GM12878 (cell line): Measurements from ENCODE around the gene KLHL35. TPM values are rescaled to one million over a fixed set of nuclear protein-coding genes. Genes with fewer than 3 reads are reported as not detected.

Experiments
- ATAC-seq: fragments of 200-7000 bp; cut with Tn5 transposase; 3 replicates; pipeline ENCODE4 v1.9.1; 2020; ENCODE audit warnings: mild to moderate bottlenecking, moderate library complexity
- BruUV-seq: library from RNA; stranded (reverse); fragments of 400-500 nt; replicated peaks from 2 replicates; lab custom pipeline; 2021; lab: Mats Ljungman, UMichigan
- CTCF ChIA-PET: fragments of 300-600 bp; sonication (Branson Sonifier 250); formaldehyde crosslinking; extraction: SDS; loops from one replicate; lab custom pipeline; 2021; ENCODE audit warnings: inconsistent platforms; lab: Yijun Ruan, JAX
- POLR2A ChIA-PET: fragments of 350-600 bp; formaldehyde crosslinking; extraction: SDS; loops from one replicate; lab custom pipeline; 2021; ENCODE audit warnings: inconsistent platforms; lab: Charles Lee
- RAD21 ChIA-PET: fragments of 300-600 bp; sonication (Branson Sonifier 250); formaldehyde crosslinking; loops from one replicate; lab custom pipeline; 2023; ENCODE audit warnings: antibody characterized with exemption; ENCODE audit not compliant: unreplicated experiment; lab: Charles Lee
- SMC1A ChIA-PET: fragments of 300-600 bp; sonication (Branson Sonifier 250); formaldehyde crosslinking; loops from one replicate; lab custom pipeline; 2023; ENCODE audit not compliant: unreplicated experiment, uncharacterized antibody; lab: Charles Lee
- DNase-seq: peaks from one replicate; pipeline ENCODE4 v3.0.0-alpha.2; 2011; ENCODE audit warnings: low read depth, low spot score
- FAIRE-seq: peaks from 3 replicates; lab custom pipeline; 2011; peaks lifted over from hg19 to GRCh38; lab: Jason Lieb, UNC
- H2AFZ ChIP-seq: 2 replicates; pipeline ENCODE4 v1.6.0; 2011; ENCODE audit warnings: low read depth, low read length, control low read depth; ENCODE audit not compliant: control insufficient read depth
- H3K27ac ChIP-seq: 2 replicates; pipeline ENCODE4 v1.5.1; 2011; ENCODE audit warnings: control low read depth; ENCODE audit not compliant: control insufficient read depth, insufficient read depth
- H3K27me3 ChIP-seq, 2 experiments: replicated peaks in 1 of 2; 2 replicates each; pipeline versions ENCODE4 v1.6.0 to v1.6.1; 2011; ENCODE audit warnings: low read length in 1 of 2; ENCODE audit not compliant: control insufficient read depth in 2 of 2, insufficient read depth in 2 of 2
- H3K36me3 ChIP-seq, 2 experiments: 2 replicates each; pipeline ENCODE4 v1.5.1; 2011; ENCODE audit warnings: low read length in 1 of 2; ENCODE audit not compliant: control insufficient read depth in 2 of 2, insufficient read depth in 2 of 2
- H3K4me1 ChIP-seq: 2 replicates; pipeline ENCODE4 v1.6.1; 2011; ENCODE audit warnings: mild to moderate bottlenecking, low read length, moderate library complexity, mixed read lengths; ENCODE audit not compliant: control insufficient read depth, insufficient read depth
- H3K4me2 ChIP-seq: 2 replicates; pipeline ENCODE4 v1.6.0; 2011; ENCODE audit warnings: control low read depth; ENCODE audit not compliant: control insufficient read depth, insufficient read depth
- H3K4me3 ChIP-seq: fragments of 200-600 bp; sonication (generic); 2 replicates; pipeline ENCODE4 v1.5.1; 2016
- H3K79me2 ChIP-seq: 2 replicates; pipeline ENCODE4 v1.6.0; 2011; ENCODE audit warnings: low read length; ENCODE audit not compliant: control insufficient read depth, insufficient read depth
- H3K9ac ChIP-seq: 2 replicates; pipeline ENCODE4 v1.8.0; 2011; ENCODE audit warnings: low read length, control low read depth, mixed read lengths; ENCODE audit not compliant: control insufficient read depth, insufficient read depth
- H3K9me3 ChIP-seq: replicated peaks from 3 replicates; pipeline ENCODE4 v1.5.1; 2011; ENCODE audit warnings: mild to moderate bottlenecking, low read length; ENCODE audit not compliant: control insufficient read depth, insufficient read depth
- H4K20me1 ChIP-seq: 2 replicates; pipeline ENCODE4 v1.6.0; 2011; ENCODE audit not compliant: control insufficient read depth, insufficient read depth
- BHLHE40 ChIP-seq, 2 experiments: fragments of 450-650 bp in 1 of 2; IDR thresholded peaks; 2 replicates each; pipeline ENCODE4 v1.6.1; 2011 to 2017; ENCODE audit warnings: low read depth in 2 of 2, borderline replicate concordance in 1 of 2, improper control_type of control experiment in 1 of 2, low read length in 1 of 2, mild to moderate bottlenecking in 1 of 2
- CBX3 ChIP-seq: fragments of 200-600 bp; sonication (generic); IDR thresholded peaks from 2 replicates; pipeline ENCODE4 v1.6.1; 2016; ENCODE audit warnings: low read depth, borderline replicate concordance
- EP300 ChIP-seq, 2 experiments: fragments of 150-350 bp in 1 of 2; IDR thresholded peaks; 2 replicates each; pipeline ENCODE4 v1.6.1; 2011 to 2012; ENCODE audit warnings: low read depth in 2 of 2, low read length in 2 of 2, borderline replicate concordance in 1 of 2, improper control_type of control experiment in 1 of 2, inconsistent platforms in 1 of 2; ENCODE audit not compliant: control insufficient read depth in 1 of 2
- ESRRA ChIP-seq: IDR thresholded peaks from 2 replicates; pipeline ENCODE4 v1.6.1; 2012; ENCODE audit warnings: mild to moderate bottlenecking, low read length, improper control_type of control experiment
- IKZF2 ChIP-seq, 2 experiments: fragments of 450-650 bp; IDR thresholded peaks; 2 replicates each; pipeline ENCODE4 v1.6.1; 2017; ENCODE audit warnings: mild to moderate bottlenecking in 2 of 2, moderate library complexity in 2 of 2
- MEF2B ChIP-seq: fragments of 450-650 bp; IDR thresholded peaks from 2 replicates; pipeline ENCODE4 v1.6.1; 2018; ENCODE audit warnings: mild to moderate bottlenecking, moderate library complexity; ENCODE audit not compliant: partially characterized antibody, poor library complexity, severe bottlenecking
- POLR2A ChIP-seq: IDR thresholded peaks from 2 replicates; pipeline ENCODE4 v1.6.1; 2011; ENCODE audit warnings: low read depth, mild to moderate bottlenecking, low read length
- RUNX3 ChIP-seq: IDR thresholded peaks from 2 replicates; pipeline ENCODE4 v1.6.1; 2012; ENCODE audit warnings: low read length, inconsistent platforms
- SPI1 ChIP-seq: IDR thresholded peaks from 2 replicates; pipeline ENCODE4 v1.6.1; 2011; ENCODE audit warnings: low read depth, mild to moderate bottlenecking, low read length, moderate library complexity, borderline replicate concordance; ENCODE audit not compliant: insufficient read depth
- SRF ChIP-seq, 2 experiments: IDR thresholded peaks; 2 replicates each; pipeline ENCODE4 v1.6.1; 2011; ENCODE audit warnings: low read depth in 2 of 2, low read length in 2 of 2, mild to moderate bottlenecking in 1 of 2, moderate library complexity in 1 of 2
- ZNF274 ChIP-seq: IDR thresholded peaks from one replicate; pipeline ENCODE4 v1.8.0; 2011; ENCODE audit not compliant: insufficient read length, insufficient read depth
- WGBS: methylation state at CpG from one replicate; pipeline ENCODE4 v1.1.6; 2016; ENCODE audit warnings: low lambda C conversion rate; ENCODE audit not compliant: insufficient replicate concordance, insufficient coverage; ENCODE audit errors: missing lambda C conversion rate; 5-methylcytosine and 5-hydroxymethylcytosine counted together
- in situ Hi-C: fragments of 300-500 bp; cut with MboI; formaldehyde crosslinking; loops from 9 replicates; pipeline ENCODE4 v1.14.3; 2018; ENCODE audit warnings: mixed read lengths
- intact Hi-C: fragments of 100-400 bp; cut with micrococcal nuclease; formaldehyde crosslinking; loops from one replicate; pipeline ENCODE4 v1.14.2; 2022; ENCODE audit not compliant: unreplicated experiment
- polyA plus RNA-seq, 11 experiments: library from polyadenylated mRNA; depleted of rRNA in 4 of 11; unstranded in 6 of 11; stranded (reverse) in 5 of 11; fragments of >200 nt; fragmentation: Nextera tagmentation in 4 of 11; fragmentation: Illumina TruSeq in 1 of 11; extraction: Ambion mirVana in 4 of 11; extraction: Trizol in 1 of 11; gene quantifications; 1 replicate in 1 of 11; 2 replicates in 10 of 11; pipeline versions ENCODE4 v1.2.1 to v1.2.3, GENCODE V29; 2011 to 2016; ENCODE audit warnings: inconsistent platforms in 2 of 11, missing spikeins in 2 of 11, low read depth in 1 of 11
- total RNA-seq, 4 experiments: library from RNA; depleted of rRNA in 3 of 4; stranded (reverse); fragments of >200 nt in 3 of 4; fragmentation: Illumina TruSeq in 1 of 4; extraction: Trizol in 1 of 4; gene quantifications; 2 replicates each; pipeline versions ENCODE4 v1.2.1 to v1.2.3, GENCODE V29; 2013 to 2021
- TF ChIP-seq, protein P1 (sequence below): fragments of 450-650 bp; IDR thresholded peaks from 2 replicates; pipeline ENCODE4 v1.6.1; 2017; ENCODE audit warnings: mild to moderate bottlenecking
- TF ChIP-seq, protein P2 (sequence below): fragments of 450-650 bp; IDR thresholded peaks from 2 replicates; pipeline ENCODE4 v1.6.1; 2016; ENCODE audit warnings: mild to moderate bottlenecking
- TF ChIP-seq, protein P3 (sequence below): IDR thresholded peaks from 2 replicates; pipeline ENCODE4 v1.6.1; 2011; ENCODE audit warnings: borderline replicate concordance, low read depth, mild to moderate bottlenecking, moderate library complexity, low read length; ENCODE audit not compliant: insufficient read depth, poor library complexity, severe bottlenecking

KLHL35 gene
- total and polyA plus RNA-seq, 10 of the 15 experiments (the other 5 are each of a cell fraction or from before 2014, with no cell fraction given) = 0.04 to 0.34 (median 0.13) TPM; not detected in 1

DNA sequence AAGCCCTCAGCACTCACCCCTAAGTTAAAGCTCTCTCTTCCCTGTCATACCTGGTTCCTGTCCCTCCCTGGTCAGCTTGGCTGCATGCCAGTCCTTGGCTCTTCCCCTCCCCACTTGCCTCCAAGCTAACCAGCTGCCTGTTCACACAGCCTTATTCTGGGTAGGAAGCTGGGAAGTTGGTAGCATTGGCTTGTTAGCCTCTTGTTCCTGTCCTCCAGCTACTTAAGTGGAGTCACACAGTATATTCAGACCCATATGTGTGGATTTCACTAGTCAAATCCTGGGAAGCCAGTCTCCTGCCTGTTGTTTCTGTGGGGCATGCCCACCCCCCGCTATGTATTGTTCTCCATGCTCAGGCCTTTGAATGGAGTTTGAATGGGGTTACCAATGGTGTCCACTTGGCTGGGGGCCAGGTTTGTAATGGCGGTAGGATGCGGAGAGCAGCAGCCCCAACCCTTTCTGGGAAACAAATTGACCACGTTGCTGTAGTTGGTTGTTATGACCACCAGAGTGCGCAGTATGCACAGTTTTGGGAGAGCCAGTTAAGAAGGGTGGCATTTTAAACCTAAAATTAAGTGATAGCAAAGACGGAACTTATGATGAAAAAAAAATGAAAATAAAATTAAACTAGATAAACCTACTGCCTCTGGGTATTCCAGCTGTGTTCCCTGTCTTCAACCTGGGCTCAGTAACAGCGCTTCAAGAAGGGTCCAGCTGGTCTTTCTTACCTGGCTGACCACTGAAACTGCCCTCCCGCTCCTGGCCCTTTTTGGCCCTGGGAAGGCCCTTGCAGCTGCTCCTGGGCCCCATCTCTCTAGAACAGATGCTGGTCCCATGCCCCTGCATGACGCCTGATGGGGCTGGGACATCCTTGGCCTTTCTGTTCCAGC lies 44.4 kb downstream of the KLHL35 start (continued):
- TF ChIP-seq RUNX3 (0 out of 2 replicates have a peak, but pooled peaks have one; percentile 11), IKZF2 (IDR thresholded peaks at IDR 0.05) (no peak), POLR2A (no peak), MEF2B (no peak), BHLHE40 (IDR thresholded peaks at IDR 0.05; ENCODE audit: borderline replicate concordance in 1 of 2, low read depth in 2 of 2, low read length in 1 of 2) (no peak)

DNA sequence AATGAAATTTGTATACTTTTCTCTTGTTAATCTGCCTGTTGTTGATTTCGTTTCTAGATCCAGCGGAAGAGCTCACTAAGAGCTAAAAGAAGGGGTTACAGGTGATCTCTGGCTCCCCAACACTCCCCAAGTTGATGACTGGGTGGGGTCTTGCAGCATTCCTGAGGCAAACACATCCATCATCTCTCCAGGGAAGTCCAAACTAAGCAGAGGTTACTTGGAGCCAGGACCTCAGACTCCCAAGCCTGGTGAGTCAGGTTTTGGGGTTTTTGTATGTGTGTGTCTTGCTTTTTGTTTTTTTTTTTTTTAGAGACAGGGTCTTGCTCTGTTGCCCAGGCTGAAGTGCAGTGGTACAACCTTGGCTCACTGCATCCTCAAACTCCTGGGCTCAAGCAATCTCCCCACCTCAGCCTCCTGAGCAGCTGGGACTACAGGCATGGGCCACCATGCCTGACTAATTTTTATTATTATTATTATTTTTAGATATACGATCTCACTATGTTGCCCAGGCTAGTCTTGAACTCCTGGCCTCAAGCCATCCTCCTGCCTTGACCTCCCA lies 45.2 kb downstream of the KLHL35 start:
- FAIRE-seq (no peak), ATAC-seq (no peak), DNase-seq (no peak)
- H3K9ac ChIP-seq = no peak overlapping the region
- H4K20me1 ChIP-seq = no peaks in the 10 kb centered on the region
- H3K9me3 ChIP-seq = no peaks in the 10 kb centered on the region
- no peak overlapping the region for H2AFZ ChIP-seq
- ChIA-PET CTCF (interaction anchor here (0.7 to 17.1 kb wide), 25 partner anchors 10 to 1535 kb away, joined by 3 to 406 read pairs (median 5); partner anchors contain the start of gene GDPD5), POLR2A (interaction anchor here (0.7 kb wide), 1 partner anchor 12 kb away, joined by 3 read pairs; no protein-coding TSS in a partner anchor), RAD21 (interaction anchor here (0.8 to 9.8 kb wide), 8 partner anchors 42 to 145 kb away, joined by 3 to 118 read pairs (median 4); no protein-coding TSS in a partner anchor), SMC1A (interaction anchor here (0.7 to 7.0 kb wide), 14 partner anchors 35 to 193 kb away, joined by 3 to 43 read pairs (median 5); no protein-coding TSS in a partner anchor)
- no peaks in the 10 kb centered on the region for H3K36me3 ChIP-seq
- H3K27ac ChIP-seq = no peak overlapping the region
- H3K4me2 ChIP-seq = no peak overlapping the region
- intact Hi-C loops (loop anchor here (1.0 kb wide), 2 partner anchors 57 to 144 kb away; no protein-coding TSS in a partner anchor), in situ Hi-C loops (no loop called here)
- 31% methylated on average over 3 of the region's 3 CpGs for WGBS
- H3K27me3 ChIP-seq = no peaks in the 10 kb centered on the region; a peak in 1 of 4 replicates
- peaks cover 3% of the 10 kb centered on the region; the same call in 1 of the 2 replicates for H3K4me1 ChIP-seq
- no peaks in the 10 kb centered on the region for H3K79me2 ChIP-seq
- no TSS peak for BruUV-seq
- H3K4me3 ChIP-seq = no peak overlapping the region
- TF ChIP-seq ZNF274 (no peak), ESRRA (no peak), CBX3 (no peak), SPI1 (no peak), SRF (IDR thresholded peaks at IDR 0.05; ENCODE audit: low read depth in 2 of 2, low read length in 2 of 2) (no peak), EP300 (IDR thresholded peaks at IDR 0.05; ENCODE audit: borderline replicate concordance in 1 of 2, control insufficient read depth in 1 of 2, low read depth in 2 of 2, low read length in 2 of 2) (no peak)
- TF ChIP-seq, protein P1, sequence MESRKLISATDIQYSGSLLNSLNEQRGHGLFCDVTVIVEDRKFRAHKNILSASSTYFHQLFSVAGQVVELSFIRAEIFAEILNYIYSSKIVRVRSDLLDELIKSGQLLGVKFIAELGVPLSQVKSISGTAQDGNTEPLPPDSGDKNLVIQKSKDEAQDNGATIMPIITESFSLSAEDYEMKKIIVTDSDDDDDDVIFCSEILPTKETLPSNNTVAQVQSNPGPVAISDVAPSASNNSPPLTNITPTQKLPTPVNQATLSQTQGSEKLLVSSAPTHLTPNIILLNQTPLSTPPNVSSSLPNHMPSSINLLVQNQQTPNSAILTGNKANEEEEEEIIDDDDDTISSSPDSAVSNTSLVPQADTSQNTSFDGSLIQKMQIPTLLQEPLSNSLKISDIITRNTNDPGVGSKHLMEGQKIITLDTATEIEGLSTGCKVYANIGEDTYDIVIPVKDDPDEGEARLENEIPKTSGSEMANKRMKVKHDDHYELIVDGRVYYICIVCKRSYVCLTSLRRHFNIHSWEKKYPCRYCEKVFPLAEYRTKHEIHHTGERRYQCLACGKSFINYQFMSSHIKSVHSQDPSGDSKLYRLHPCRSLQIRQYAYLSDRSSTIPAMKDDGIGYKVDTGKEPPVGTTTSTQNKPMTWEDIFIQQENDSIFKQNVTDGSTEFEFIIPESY = no peak
- TF ChIP-seq, protein P2, sequence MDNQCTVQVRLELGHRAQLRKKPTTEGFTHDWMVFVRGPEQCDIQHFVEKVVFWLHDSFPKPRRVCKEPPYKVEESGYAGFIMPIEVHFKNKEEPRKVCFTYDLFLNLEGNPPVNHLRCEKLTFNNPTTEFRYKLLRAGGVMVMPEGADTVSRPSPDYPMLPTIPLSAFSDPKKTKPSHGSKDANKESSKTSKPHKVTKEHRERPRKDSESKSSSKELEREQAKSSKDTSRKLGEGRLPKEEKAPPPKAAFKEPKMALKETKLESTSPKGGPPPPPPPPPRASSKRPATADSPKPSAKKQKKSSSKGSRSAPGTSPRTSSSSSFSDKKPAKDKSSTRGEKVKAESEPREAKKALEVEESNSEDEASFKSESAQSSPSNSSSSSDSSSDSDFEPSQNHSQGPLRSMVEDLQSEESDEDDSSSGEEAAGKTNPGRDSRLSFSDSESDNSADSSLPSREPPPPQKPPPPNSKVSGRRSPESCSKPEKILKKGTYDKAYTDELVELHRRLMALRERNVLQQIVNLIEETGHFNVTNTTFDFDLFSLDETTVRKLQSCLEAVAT = no peak
- TF ChIP-seq, protein P3, sequence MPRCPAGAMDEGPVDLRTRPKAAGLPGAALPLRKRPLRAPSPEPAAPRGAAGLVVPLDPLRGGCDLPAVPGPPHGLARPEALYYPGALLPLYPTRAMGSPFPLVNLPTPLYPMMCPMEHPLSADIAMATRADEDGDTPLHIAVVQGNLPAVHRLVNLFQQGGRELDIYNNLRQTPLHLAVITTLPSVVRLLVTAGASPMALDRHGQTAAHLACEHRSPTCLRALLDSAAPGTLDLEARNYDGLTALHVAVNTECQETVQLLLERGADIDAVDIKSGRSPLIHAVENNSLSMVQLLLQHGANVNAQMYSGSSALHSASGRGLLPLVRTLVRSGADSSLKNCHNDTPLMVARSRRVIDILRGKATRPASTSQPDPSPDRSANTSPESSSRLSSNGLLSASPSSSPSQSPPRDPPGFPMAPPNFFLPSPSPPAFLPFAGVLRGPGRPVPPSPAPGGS = no peak
